H1 (cell line): ENCODE data around the gene ZBTB44. TPM values are rescaled to one million over a fixed set of nuclear protein-coding genes. Genes with fewer than 3 reads are reported as not detected.

Experiments
- BRCA1 ChIP-seq: IDR thresholded peaks from 2 replicates; pipeline ENCODE4 v1.6.1; 2012; ENCODE audit warnings: low read depth, low read length, improper control_type of control experiment
- CHD2 ChIP-seq: IDR thresholded peaks from 2 replicates; pipeline ENCODE4 v1.6.1; 2012; ENCODE audit warnings: low read length, improper control_type of control experiment
- E2F6 ChIP-seq: IDR thresholded peaks from 2 replicates; pipeline ENCODE4 v1.6.1; 2012; ENCODE audit warnings: inconsistent platforms
- FOSL1 ChIP-seq: IDR thresholded peaks from 2 replicates; pipeline ENCODE4 v1.6.1; 2011; ENCODE audit warnings: mild to moderate bottlenecking, low read depth, low read length, moderate library complexity; ENCODE audit not compliant: insufficient read depth
- SIRT6 ChIP-seq: IDR thresholded peaks from one replicate; pipeline ENCODE4 v1.7.1; 2012; ENCODE audit warnings: low read length, inconsistent platforms
- SP1 ChIP-seq: IDR thresholded peaks from 2 replicates; pipeline ENCODE4 v1.6.1; 2011; ENCODE audit warnings: low read depth, low read length
- TAF1 ChIP-seq: IDR thresholded peaks from 2 replicates; pipeline ENCODE4 v1.6.1; 2011; ENCODE audit warnings: mild to moderate bottlenecking, low read depth, low read length
- polyA plus RNA-seq, 7 experiments: library from polyadenylated mRNA; depleted of rRNA in 3 of 7; stranded (reverse) in 5 of 7; unstranded in 2 of 7; fragments of >200 nt in 5 of 7; fragments of 200-250 nt in 2 of 7; gene quantifications; 1 replicate in 5 of 7; 2 replicates in 1 of 7; 4 replicates in 1 of 7; pipeline versions ENCODE4 v1.2.1 to v1.2.3, GENCODE V29; 2011 to 2013; ENCODE audit warnings: missing spikeins in 2 of 7, mixed read lengths in 2 of 7
- total RNA-seq: library from RNA; stranded (reverse); fragmentation: NEBNext Ultra II Directional; extraction: Animal tissue kit (Norgen Biotek cat#: 25700); gene quantifications from 2 replicates; pipeline ENCODE4 v1.2.1, GENCODE V29; 2021

The ZBTB44 gene
- total and polyA plus RNA-seq, 2 of the 8 experiments (the other 6 are each of a cell fraction or from before 2014, with no cell fraction given) = 37.2 to 158 TPM

- no peak for TF ChIP-seq E2F6
- TF ChIP-seq SIRT6 = no peak
- TF ChIP-seq BRCA1 = no peak
- no peak for TF ChIP-seq SP1
- no peak for TF ChIP-seq TAF1
- TF ChIP-seq FOSL1 = no peak
- TF ChIP-seq CHD2 = no peak
These were observed 133.1 kb downstream of the ZBTB44 start (continued) for GRCh38 chr11:130181295-130182272.
